Esophagus (tissue), 2 donors: Measurements from ENCODE around the gene CACNA1H. TPM values are rescaled to one million over a fixed set of nuclear protein-coding genes. Genes with fewer than 3 reads are reported as not detected.
"Not testable (repeated sequence)": the region's sequence is repeated elsewhere in the genome, so short reads cannot be mapped to it uniquely, and the experiment has no call there.

Experiments
- H3K27ac ChIP-seq, 2 donors: one replicate each; pipeline ENCODE4 v1.5.1; 2013; ENCODE audit warnings: low read depth in 2 of 2, mild to moderate bottlenecking in 2 of 2, inconsistent platforms in 1 of 2, low read length in 1 of 2, moderate library complexity in 1 of 2
- H3K27me3 ChIP-seq, 2 donors: one replicate each; pipeline ENCODE4 v1.6.1; 2013; ENCODE audit warnings: low read length in 2 of 2, control low read depth in 1 of 2, mild to moderate bottlenecking in 1 of 2; ENCODE audit not compliant: insufficient read depth in 2 of 2, control insufficient read depth in 1 of 2
- H3K36me3 ChIP-seq, 2 donors: one replicate each; pipeline ENCODE4 v1.6.1; 2013; ENCODE audit warnings: low read length in 1 of 2; ENCODE audit not compliant: control insufficient read depth in 2 of 2, insufficient read depth in 2 of 2
- H3K4me1 ChIP-seq, 2 donors: one replicate each; pipeline ENCODE4 v1.6.1; 2013; ENCODE audit warnings: low read length in 1 of 2; ENCODE audit not compliant: control insufficient read depth in 2 of 2, insufficient read depth in 2 of 2
- H3K4me3 ChIP-seq, 2 donors: one replicate each; pipeline ENCODE4 v1.5.1; 2013; ENCODE audit warnings: low read length in 2 of 2, mild to moderate bottlenecking in 2 of 2, low read depth in 1 of 2, moderate library complexity in 1 of 2
- H3K9me3 ChIP-seq, 2 donors: one replicate each; pipeline ENCODE4 v1.6.1; 2013; ENCODE audit warnings: mild to moderate bottlenecking in 2 of 2, low read depth in 1 of 2, low read length in 1 of 2, moderate library complexity in 1 of 2; ENCODE audit not compliant: control insufficient read depth in 2 of 2, insufficient read depth in 1 of 2
- WGBS, 2 donors: extraction: QIAGEN DNeasy Blood & Tissue Kit; methylation state at CpG; one replicate each; pipeline ENCODE4 v1.1.7; 2013; 5-methylcytosine and 5-hydroxymethylcytosine counted together
- polyA plus RNA-seq, 2 donors: library from polyadenylated mRNA; stranded (reverse); fragments of 200-250 nt; gene quantifications; one replicate each; pipeline ENCODE4 v1.2.3, GENCODE V29; 2013
- donor health status: healthy with polysubstance abuse.
- donor health status: Bipolar disorder and iron deficiency.

CACNA1H gene
- polyA plus RNA-seq, 2 donors, result 6.4 to 6.5 TPM

- H3K4me1 ChIP-seq, H3K9me3 ChIP-seq, H3K27ac ChIP-seq, H3K27me3 ChIP-seq, H3K4me3 ChIP-seq, H3K36me3 ChIP-seq: not testable (repeated sequence)
- 40 to 43% methylated on average over 24 of the region's 24 CpGs for WGBS, 2 donors
Measured at GRCh38 chr16:1225728-1226311, 72.9 kb downstream of the CACNA1H start.

GRCh38 chr16:1226692-1227091 lies 73.8 kb downstream of the CACNA1H start:
- not testable (repeated sequence) for H3K36me3 ChIP-seq, H3K4me3 ChIP-seq, H3K9me3 ChIP-seq, H3K27me3 ChIP-seq, H3K4me1 ChIP-seq, H3K27ac ChIP-seq
- WGBS, 2 donors, result 35 to 46% methylated on average over 13 to 14 of the region's 14 CpGs

- H3K4me1 ChIP-seq, H3K4me3 ChIP-seq, H3K27me3 ChIP-seq, H3K9me3 ChIP-seq, H3K27ac ChIP-seq, H3K36me3 ChIP-seq: not testable (repeated sequence)
- 70% methylated on average over 5 to 7 of the region's 7 CpGs for WGBS, 2 donors
Measured at GRCh38 chr16:1228227-1228626, 75.3 kb downstream of the CACNA1H start.

- H3K4me3 ChIP-seq, H3K27me3 ChIP-seq, H3K4me1 ChIP-seq, H3K27ac ChIP-seq, H3K9me3 ChIP-seq, H3K36me3 ChIP-seq: not testable (repeated sequence)
- WGBS, 2 donors, result 84% methylated on average over 6 to 12 of the region's 13 CpGs
Measured at GRCh38 chr16:1229476-1229875, 76.6 kb downstream of the CACNA1H start.

GRCh38 chr16:1230084-1230470 lies 77.2 kb downstream of the CACNA1H start, which contains the start of gene TPSB2:
Gene TPSB2, minus strand, starts transcription at chr16:1230184. Its CDS starts 233 bp downstream, at chr16:1229951.
- not testable (repeated sequence) for H3K4me3 ChIP-seq, H3K36me3 ChIP-seq, H3K27me3 ChIP-seq, H3K27ac ChIP-seq, H3K9me3 ChIP-seq, H3K4me1 ChIP-seq
- 67% methylated on average over 5 of the region's 11 CpGs; no CpG with 5 or more reads in 1 of the 2 donors for WGBS, 2 donors

- not testable (repeated sequence) for H3K27ac ChIP-seq, H3K27me3 ChIP-seq, H3K4me1 ChIP-seq, H3K9me3 ChIP-seq, H3K4me3 ChIP-seq, H3K36me3 ChIP-seq
- WGBS, 2 donors, result 77 to 78% methylated on average over 17 of the region's 17 CpGs
Measured at GRCh38 chr16:1230471-1231212, 77.7 kb downstream of the CACNA1H start.

GRCh38 chr16:1231301-1231700 lies 78.4 kb downstream of the CACNA1H start:
- H3K4me1 ChIP-seq, H3K4me3 ChIP-seq, H3K27ac ChIP-seq, H3K27me3 ChIP-seq, H3K36me3 ChIP-seq, H3K9me3 ChIP-seq: not testable (repeated sequence)
- 82 to 90% methylated on average over 5 to 7 of the region's 7 CpGs for WGBS, 2 donors

- H3K27me3 ChIP-seq, H3K4me1 ChIP-seq, H3K36me3 ChIP-seq, H3K4me3 ChIP-seq, H3K9me3 ChIP-seq, H3K27ac ChIP-seq: not testable (repeated sequence)
- no CpG with 5 or more reads among the region's 47 CpGs for WGBS, 2 donors
Measured at GRCh38 chr16:1232049-1232748, 79.3 kb downstream of the CACNA1H start.

GRCh38 chr16:1236659-1237058 lies 83.8 kb downstream of the CACNA1H start:
- not testable (repeated sequence) for H3K27ac ChIP-seq, H3K36me3 ChIP-seq, H3K9me3 ChIP-seq, H3K27me3 ChIP-seq, H3K4me1 ChIP-seq, H3K4me3 ChIP-seq
- no CpG with 5 or more reads among the region's 29 CpGs for WGBS, 2 donors

- Histone ChIP-seq H3K36me3 (no peaks in the 10 kb centered on the region), H3K27me3 (no peaks in the 10 kb centered on the region), H3K4me1 (no peaks in the 10 kb centered on the region), H3K4me3 (no peak overlapping the region), H3K27ac (no peak overlapping the region), H3K9me3 (no peaks in the 10 kb centered on the region)
- WGBS, 2 donors, result 78 to 79% methylated on average over 9 of the region's 9 CpGs
Measured at GRCh38 chr16:1237990-1238389, 85.1 kb downstream of the CACNA1H start.
